K562 (cell line): Measurements from ENCODE around the gene WNK2. TPM values are rescaled to one million over a fixed set of nuclear protein-coding genes. Genes with fewer than 3 reads are reported as not detected.

Experiments used
- ATAC-seq: fragments of 200-7000 bp; cut with Tn5 transposase; 3 replicates; pipeline ENCODE4 v1.9.1; 2020; ENCODE audit warnings: moderate library complexity
- BruUV-seq: library from RNA; stranded (reverse); fragments of 400-500 nt; replicated peaks from 2 replicates; lab custom pipeline; 2021; lab: Mats Ljungman, UMichigan
- CTCF ChIA-PET: fragments of 300-600 bp; formaldehyde crosslinking; extraction: SDS; loops from one replicate; lab custom pipeline; 2021; ENCODE audit warnings: low intra/inter-chr PET ratio; lab: Yijun Ruan, JAX
- POLR2A ChIA-PET: fragments of 300-600, 350-650 bp; sonication (Branson Sonifier 250); formaldehyde crosslinking; extraction: SDS; loops from one replicate; lab custom pipeline; 2021; ENCODE audit warnings: antibody characterized with exemption, inconsistent platforms; lab: Yijun Ruan, JAX
- DNase-seq, 4 experiments: peaks; one replicate each; pipeline versions ENCODE4 v3.0.0 to v3.0.0-alpha.2; 2011 to 2018; ENCODE audit warnings: low spot score in 3 of 4, mixed read lengths in 3 of 4; ENCODE audit errors: extremely low read depth in 1 of 4
- FAIRE-seq: peaks from 2 replicates; lab custom pipeline; 2011; peaks lifted over from hg19 to GRCh38; lab: Jason Lieb, UNC
- H2AFZ ChIP-seq: 2 replicates; pipeline ENCODE4 v1.6.0; 2011; ENCODE audit warnings: low read depth, low read length, control low read depth, inconsistent platforms
- H3K27ac ChIP-seq: fragments of 200-600 bp; 3 replicates; pipeline ENCODE4 v1.8.0; 2011; ENCODE audit warnings: low read depth, mild to moderate bottlenecking, control low read depth, inconsistent platforms, low read length, moderate library complexity, mixed read lengths; ENCODE audit errors: extremely low read depth
- H3K27me3 ChIP-seq, 2 experiments: fragments of 300-600 bp in 1 of 2; 2 replicates in 1 of 2; 3 replicates in 1 of 2; pipeline versions ENCODE4 v1.6.0 to v1.8.0; 2011; ENCODE audit warnings: inconsistent platforms in 2 of 2, low read length in 2 of 2, mild to moderate bottlenecking in 1 of 2, mixed read lengths in 1 of 2, moderate library complexity in 1 of 2; ENCODE audit not compliant: control insufficient read depth in 2 of 2, insufficient read depth in 2 of 2
- H3K36me3 ChIP-seq: fragments of 300-600 bp; 3 replicates; pipeline ENCODE4 v1.8.0; 2011; ENCODE audit warnings: mild to moderate bottlenecking, low read length, inconsistent platforms; ENCODE audit not compliant: control insufficient read depth, insufficient read depth
- H3K4me1 ChIP-seq, 2 experiments: fragments of 200-600 bp in 1 of 2; replicated peaks in 1 of 2; 2 replicates in 1 of 2; 3 replicates in 1 of 2; pipeline versions ENCODE4 v1.5.1 to v1.8.0; 2011; ENCODE audit warnings: inconsistent platforms in 2 of 2, low read length in 2 of 2, mild to moderate bottlenecking in 1 of 2, mixed read lengths in 1 of 2, moderate library complexity in 1 of 2; ENCODE audit not compliant: control insufficient read depth in 2 of 2, insufficient read depth in 2 of 2
- H3K4me2 ChIP-seq: 2 replicates; pipeline ENCODE4 v1.6.1; 2011; ENCODE audit warnings: low read length, control low read depth, inconsistent platforms, mixed read lengths; ENCODE audit not compliant: insufficient read depth
- H3K4me3 ChIP-seq: fragments of 200-600 bp; sonication (generic), shearing (Covaris generic); 2 replicates; pipeline ENCODE4 v1.5.1; 2016; ENCODE audit warnings: control low read depth, inconsistent platforms
- H3K79me2 ChIP-seq: fragments of 200-600 bp; 3 replicates; pipeline ENCODE4 v1.8.0; 2011; ENCODE audit warnings: low read length, inconsistent platforms; ENCODE audit not compliant: control insufficient read depth, insufficient read depth
- H3K9ac ChIP-seq, 2 experiments: 2 replicates each; pipeline versions ENCODE4 v1.6.0 to v1.6.1; 2011; ENCODE audit warnings: low read depth in 2 of 2, low read length in 2 of 2, control low read depth in 1 of 2, inconsistent platforms in 1 of 2, mild to moderate bottlenecking in 1 of 2, mixed read lengths in 1 of 2; ENCODE audit not compliant: insufficient read depth in 1 of 2
- H3K9me1 ChIP-seq: one replicate; pipeline ENCODE4 v1.6.0; 2011; ENCODE audit warnings: inconsistent platforms, mild to moderate bottlenecking, low read length, moderate library complexity; ENCODE audit not compliant: control insufficient read depth, insufficient read depth
- H3K9me3 ChIP-seq: replicated peaks from 2 replicates; pipeline ENCODE4 v1.5.1; 2011; ENCODE audit warnings: low read depth, low read length, inconsistent platforms; ENCODE audit not compliant: control insufficient read depth, insufficient read depth
- H4K20me1 ChIP-seq: replicated peaks from 2 replicates; pipeline ENCODE4 v1.6.1; 2011; ENCODE audit warnings: low read length, inconsistent platforms, mixed read lengths; ENCODE audit not compliant: control insufficient read depth, insufficient read depth
- CBX8 ChIP-seq: fragments of 200-600 bp; sonication (generic); IDR thresholded peaks from 2 replicates; pipeline ENCODE4 v1.6.1; 2012; ENCODE audit warnings: borderline replicate concordance, mixed run types, low read depth, mild to moderate bottlenecking, moderate library complexity, mixed read lengths, low read length, control low read depth, inconsistent platforms; ENCODE audit not compliant: poor library complexity, severe bottlenecking; ENCODE audit errors: extremely low read depth
- LCOR ChIP-seq: sonication (generic); formaldehyde crosslinking; IDR thresholded peaks from 2 replicates; pipeline ENCODE4 v1.8.0; 2022; ENCODE audit warnings: mild to moderate bottlenecking, missing genetic modification reagents
- SAP30 ChIP-seq: fragments of 200-600 bp; sonication (generic); IDR thresholded peaks from 2 replicates; pipeline ENCODE4 v1.6.1; 2012; ENCODE audit warnings: borderline replicate concordance, low read depth, mild to moderate bottlenecking, moderate library complexity, low read length, control low read depth, inconsistent platforms; ENCODE audit not compliant: insufficient read depth, poor library complexity, severe bottlenecking
- STAT5B ChIP-seq: fragments of 250-450 bp; sonication (Bioruptor Pico); IDR thresholded peaks from 2 replicates; pipeline ENCODE4 v1.8.0; 2021; ENCODE audit warnings: mild to moderate bottlenecking, inconsistent platforms
- ZNF764 ChIP-seq: fragments of 250-450 bp; sonication (Bioruptor Pico); IDR thresholded peaks from 2 replicates; pipeline ENCODE4 v1.4.0; 2020; ENCODE audit warnings: low read depth, mild to moderate bottlenecking, moderate library complexity
- WGBS: fragments of 100-300 bp; shearing (Covaris generic); methylation state at CpG from one replicate; pipeline ENCODE4 v1.1.6; 2016; ENCODE audit warnings: low coverage, mixed read lengths; ENCODE audit not compliant: insufficient coverage; ENCODE audit errors: missing lambda C conversion rate; 5-methylcytosine and 5-hydroxymethylcytosine counted together
- in situ Hi-C: fragments of 300-500 bp; cut with MboI; formaldehyde crosslinking; loops from 4 replicates; pipeline ENCODE4 v1.15.0; 2018; ENCODE audit warnings: inconsistent platforms, mixed read lengths
- intact Hi-C: fragments of 100-400 bp; cut with micrococcal nuclease; formaldehyde crosslinking; loops from 2 replicates; pipeline ENCODE4 v1.14.2; 2022
- polyA plus RNA-seq, 8 experiments: library from polyadenylated mRNA; depleted of rRNA in 4 of 8; stranded (reverse) in 5 of 8; unstranded in 3 of 8; fragments of >200 nt; fragmentation: Nextera tagmentation in 2 of 8; fragmentation: Illumina TruSeq in 1 of 8; extraction: Ambion mirVana in 2 of 8; extraction: Trizol in 1 of 8; gene quantifications; 2 replicates each; pipeline versions ENCODE4 v1.2.1 to v1.2.3, GENCODE V29; 2011 to 2014; ENCODE audit warnings: inconsistent platforms in 1 of 8, missing spikeins in 1 of 8
- total RNA-seq, 7 experiments: library from RNA; depleted of rRNA in 6 of 7; stranded (reverse); fragments of >200 nt in 6 of 7; fragmentation: Illumina TruSeq in 2 of 7; extraction: Trizol in 2 of 7; gene quantifications; 2 replicates each; pipeline versions ENCODE4 v1.2.1 to v1.2.3, GENCODE V29; 2011 to 2021; ENCODE audit warnings: low replicate concordance in 1 of 7
- TF ChIP-seq, protein P1 (sequence below): fragments of 450-650 bp; IDR thresholded peaks from 2 replicates; pipeline ENCODE4 v1.6.1; 2014; ENCODE audit warnings: low read depth, mild to moderate bottlenecking, moderate library complexity, borderline replicate concordance
- TF ChIP-seq, protein P2 (sequence below): fragments of 450-650 bp; conservative IDR thresholded peaks from 2 replicates; pipeline ENCODE4 v1.6.1; 2016; ENCODE audit warnings: missing genetic modification characterization, low read depth, mild to moderate bottlenecking, missing compliant biosample characterization, moderate library complexity
- TF ChIP-seq, protein P3 (sequence below), 2 experiments: fragments of 250-450 bp in 1 of 2; fragments of 450-650 bp in 1 of 2; sonication (Bioruptor Pico) in 1 of 2; IDR thresholded peaks; 2 replicates each; pipeline versions ENCODE4 v1.6.1 to v1.8.0; 2016 to 2021; ENCODE audit warnings: mild to moderate bottlenecking in 2 of 2, moderate library complexity in 2 of 2, missing compliant biosample characterization in 1 of 2, missing genetic modification characterization in 1 of 2
- TF ChIP-seq, protein P4 (sequence below): fragments of 200-800 bp; sonication (Bioruptor generic); IDR thresholded peaks from 2 replicates; pipeline ENCODE4 v1.6.1; 2017; ENCODE audit warnings: missing genetic modification characterization, missing compliant biosample characterization
- TF ChIP-seq, protein P5 (sequence below), 2 experiments: fragments of 450-650 bp in 1 of 2; IDR thresholded peaks; 2 replicates each; pipeline ENCODE4 v1.6.1; 2011 to 2017; ENCODE audit warnings: low read depth in 2 of 2, antibody characterized with exemption in 1 of 2, borderline replicate concordance in 1 of 2, low read length in 1 of 2, mild to moderate bottlenecking in 1 of 2, mixed read lengths in 1 of 2; ENCODE audit not compliant: control insufficient read depth in 1 of 2

WNK2 gene
- total and polyA plus RNA-seq, 9 of the 15 experiments (the other 6 are each of a cell fraction or from before 2014, with no cell fraction given): 0.36 to 3.3 (median 0.64) TPM; not detected in 2

DNA sequence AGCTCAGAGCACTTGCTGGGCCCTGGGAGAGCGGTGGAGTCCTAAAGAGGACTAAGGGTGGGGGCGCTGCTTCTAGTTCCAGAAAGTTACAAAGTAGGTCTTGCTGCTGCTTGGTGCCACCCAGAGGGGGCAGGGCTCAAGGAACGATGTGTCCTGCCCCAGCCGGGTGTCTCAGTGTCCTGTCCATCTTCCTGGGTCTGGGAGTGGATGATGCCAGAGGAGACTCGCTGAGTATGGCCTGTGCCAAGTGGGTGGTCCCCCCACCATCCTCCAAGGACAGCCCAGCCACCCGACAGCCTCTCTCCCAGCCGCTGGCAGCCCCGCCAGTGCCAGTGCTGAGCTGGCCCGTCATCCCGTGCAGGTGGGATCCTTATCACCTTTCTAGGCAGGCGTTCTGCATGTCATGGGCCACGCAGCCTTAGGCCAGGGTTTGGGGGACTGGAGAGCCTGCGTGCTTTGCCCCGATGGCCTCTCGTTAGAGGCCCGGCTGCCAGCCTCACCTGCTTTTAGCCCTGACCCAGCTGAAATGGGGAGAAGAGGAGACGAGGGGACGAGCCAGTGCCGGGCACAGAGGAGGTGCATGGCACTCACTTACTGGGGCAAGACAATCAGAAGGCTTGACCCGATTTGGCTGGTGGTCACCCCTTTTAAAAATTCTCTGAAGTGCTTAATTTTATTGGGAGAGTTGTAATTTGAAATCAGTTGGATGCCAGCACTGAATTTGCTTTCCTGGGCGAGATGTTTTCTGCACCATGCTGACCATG is 5.6 kb downstream of the WNK2 start:
- ChIA-PET POLR2A (no interaction called here), CTCF (no interaction called here)
- no peak overlapping the region for H3K27ac ChIP-seq
- H3K9me3 ChIP-seq: no peaks in the 10 kb centered on the region
- intact Hi-C loops: no loop called here
- ATAC-seq (no peak), DNase-seq (no peak), FAIRE-seq (no peak)
- H3K79me2 ChIP-seq: no peaks in the 10 kb centered on the region
- no peaks in the 10 kb centered on the region for H3K36me3 ChIP-seq
- no TSS peak for BruUV-seq
- H3K4me2 ChIP-seq: no peak overlapping the region
- peak overlapping the region in 1 of 2 experiments; percentile 17; a peak in 1 of 4 replicates for H3K9ac ChIP-seq
- WGBS: 24% methylated on average over 21 of the region's 21 CpGs
- H3K9me1 ChIP-seq: no peaks in the 10 kb centered on the region
- H3K27me3 ChIP-seq: peaks cover 0 to 55% of the 10 kb centered on the region in 2 experiments; a peak in 2 of 5 replicates
- no peak overlapping the region for H2AFZ ChIP-seq
- in situ Hi-C loops: no loop called here
- peaks cover 0 to 13% of the 10 kb centered on the region in 2 experiments; a peak in 2 of 5 replicates for H3K4me1 ChIP-seq
- H4K20me1 ChIP-seq: peaks cover 15% of the 10 kb centered on the region; the same call in 1 of the 2 replicates
- H3K4me3 ChIP-seq: no peak overlapping the region
- TF ChIP-seq STAT5B (CRISPR knock-in tag) (no peak), ZNF764 (no peak), CBX8 (no peak), SAP30 (no peak), LCOR (CRISPR knock-in tag) (no peak)
- TF ChIP-seq, protein P1, sequence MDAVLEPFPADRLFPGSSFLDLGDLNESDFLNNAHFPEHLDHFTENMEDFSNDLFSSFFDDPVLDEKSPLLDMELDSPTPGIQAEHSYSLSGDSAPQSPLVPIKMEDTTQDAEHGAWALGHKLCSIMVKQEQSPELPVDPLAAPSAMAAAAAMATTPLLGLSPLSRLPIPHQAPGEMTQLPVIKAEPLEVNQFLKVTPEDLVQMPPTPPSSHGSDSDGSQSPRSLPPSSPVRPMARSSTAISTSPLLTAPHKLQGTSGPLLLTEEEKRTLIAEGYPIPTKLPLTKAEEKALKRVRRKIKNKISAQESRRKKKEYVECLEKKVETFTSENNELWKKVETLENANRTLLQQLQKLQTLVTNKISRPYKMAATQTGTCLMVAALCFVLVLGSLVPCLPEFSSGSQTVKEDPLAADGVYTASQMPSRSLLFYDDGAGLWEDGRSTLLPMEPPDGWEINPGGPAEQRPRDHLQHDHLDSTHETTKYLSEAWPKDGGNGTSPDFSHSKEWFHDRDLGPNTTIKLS: no peak
- TF ChIP-seq, protein P2, sequence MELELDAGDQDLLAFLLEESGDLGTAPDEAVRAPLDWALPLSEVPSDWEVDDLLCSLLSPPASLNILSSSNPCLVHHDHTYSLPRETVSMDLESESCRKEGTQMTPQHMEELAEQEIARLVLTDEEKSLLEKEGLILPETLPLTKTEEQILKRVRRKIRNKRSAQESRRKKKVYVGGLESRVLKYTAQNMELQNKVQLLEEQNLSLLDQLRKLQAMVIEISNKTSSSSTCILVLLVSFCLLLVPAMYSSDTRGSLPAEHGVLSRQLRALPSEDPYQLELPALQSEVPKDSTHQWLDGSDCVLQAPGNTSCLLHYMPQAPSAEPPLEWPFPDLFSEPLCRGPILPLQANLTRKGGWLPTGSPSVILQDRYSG (tag): no peak
- TF ChIP-seq, protein P3, sequence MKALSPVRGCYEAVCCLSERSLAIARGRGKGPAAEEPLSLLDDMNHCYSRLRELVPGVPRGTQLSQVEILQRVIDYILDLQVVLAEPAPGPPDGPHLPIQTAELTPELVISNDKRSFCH (CRISPR knock-in tag; IDR thresholded peaks at IDR 0.05): no peak
- TF ChIP-seq, protein P3 (tag; IDR thresholded peaks at IDR 0.05): no peak
- TF ChIP-seq, protein P4, sequence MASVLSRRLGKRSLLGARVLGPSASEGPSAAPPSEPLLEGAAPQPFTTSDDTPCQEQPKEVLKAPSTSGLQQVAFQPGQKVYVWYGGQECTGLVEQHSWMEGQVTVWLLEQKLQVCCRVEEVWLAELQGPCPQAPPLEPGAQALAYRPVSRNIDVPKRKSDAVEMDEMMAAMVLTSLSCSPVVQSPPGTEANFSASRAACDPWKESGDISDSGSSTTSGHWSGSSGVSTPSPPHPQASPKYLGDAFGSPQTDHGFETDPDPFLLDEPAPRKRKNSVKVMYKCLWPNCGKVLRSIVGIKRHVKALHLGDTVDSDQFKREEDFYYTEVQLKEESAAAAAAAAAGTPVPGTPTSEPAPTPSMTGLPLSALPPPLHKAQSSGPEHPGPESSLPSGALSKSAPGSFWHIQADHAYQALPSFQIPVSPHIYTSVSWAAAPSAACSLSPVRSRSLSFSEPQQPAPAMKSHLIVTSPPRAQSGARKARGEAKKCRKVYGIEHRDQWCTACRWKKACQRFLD: no peak
- TF ChIP-seq, protein P5, sequence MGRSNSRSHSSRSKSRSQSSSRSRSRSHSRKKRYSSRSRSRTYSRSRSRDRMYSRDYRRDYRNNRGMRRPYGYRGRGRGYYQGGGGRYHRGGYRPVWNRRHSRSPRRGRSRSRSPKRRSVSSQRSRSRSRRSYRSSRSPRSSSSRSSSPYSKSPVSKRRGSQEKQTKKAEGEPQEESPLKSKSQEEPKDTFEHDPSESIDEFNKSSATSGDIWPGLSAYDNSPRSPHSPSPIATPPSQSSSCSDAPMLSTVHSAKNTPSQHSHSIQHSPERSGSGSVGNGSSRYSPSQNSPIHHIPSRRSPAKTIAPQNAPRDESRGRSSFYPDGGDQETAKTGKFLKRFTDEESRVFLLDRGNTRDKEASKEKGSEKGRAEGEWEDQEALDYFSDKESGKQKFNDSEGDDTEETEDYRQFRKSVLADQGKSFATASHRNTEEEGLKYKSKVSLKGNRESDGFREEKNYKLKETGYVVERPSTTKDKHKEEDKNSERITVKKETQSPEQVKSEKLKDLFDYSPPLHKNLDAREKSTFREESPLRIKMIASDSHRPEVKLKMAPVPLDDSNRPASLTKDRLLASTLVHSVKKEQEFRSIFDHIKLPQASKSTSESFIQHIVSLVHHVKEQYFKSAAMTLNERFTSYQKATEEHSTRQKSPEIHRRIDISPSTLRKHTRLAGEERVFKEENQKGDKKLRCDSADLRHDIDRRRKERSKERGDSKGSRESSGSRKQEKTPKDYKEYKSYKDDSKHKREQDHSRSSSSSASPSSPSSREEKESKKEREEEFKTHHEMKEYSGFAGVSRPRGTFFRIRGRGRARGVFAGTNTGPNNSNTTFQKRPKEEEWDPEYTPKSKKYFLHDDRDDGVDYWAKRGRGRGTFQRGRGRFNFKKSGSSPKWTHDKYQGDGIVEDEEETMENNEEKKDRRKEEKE (IDR thresholded peaks at IDR 0.05; ENCODE audit: borderline replicate concordance in 1 of 2, control insufficient read depth in 1 of 2, low read depth in 2 of 2, low read length in 1 of 2): no peak
